GM19240 (cell line): Measurements from ENCODE around the gene CALY.
"Not testable (repeated sequence)": the region's sequence is repeated elsewhere in the genome, so short reads cannot be mapped to it uniquely, and the experiment has no call there.

Source experiments
- DNase-seq: peaks from one replicate; pipeline ENCODE4 v3.0.0; 2011; ENCODE audit warnings: low spot score; ENCODE audit not compliant: insufficient read length

The CALY gene

DNA sequence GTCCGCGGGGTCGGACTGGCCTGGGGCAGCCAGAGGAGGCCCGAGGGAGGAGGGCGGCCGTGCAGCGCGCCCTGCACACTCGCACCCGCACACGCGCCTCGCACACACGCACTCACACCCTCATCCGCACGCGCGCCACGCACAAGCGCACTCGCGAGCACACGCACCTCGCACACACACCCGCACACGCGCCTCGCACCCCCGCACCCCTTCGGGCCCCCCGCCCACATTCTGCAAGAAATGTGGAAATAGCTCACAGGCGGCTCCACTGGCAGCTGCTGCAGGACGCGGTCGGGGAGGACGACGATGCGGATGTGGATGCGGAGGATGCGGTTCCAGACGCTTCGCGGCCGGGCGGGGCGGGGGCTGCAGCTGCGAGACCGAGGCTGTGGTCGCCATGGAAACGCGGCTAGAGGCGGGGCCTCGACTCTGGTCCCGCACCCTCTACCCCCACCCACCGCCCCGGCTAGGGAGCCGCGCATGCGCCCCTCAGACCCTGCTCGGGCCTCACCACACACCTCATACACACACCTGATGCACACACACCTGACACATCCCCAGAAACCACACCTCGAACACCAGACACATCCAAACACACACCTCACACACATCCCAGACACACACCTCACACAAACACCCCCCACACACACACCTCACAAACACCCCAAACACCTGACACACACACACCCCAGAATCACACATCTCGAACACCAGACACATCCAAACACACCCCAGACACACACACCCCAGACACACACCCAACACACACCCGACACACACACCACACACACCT lies at the start of gene CALY:
CALY (minus strand) TSS at position 320 of the 793 bp plus-strand sequence. CDS start 7,907 bp downstream, outside the sequence.
- DNase-seq, result no peak

DNA sequence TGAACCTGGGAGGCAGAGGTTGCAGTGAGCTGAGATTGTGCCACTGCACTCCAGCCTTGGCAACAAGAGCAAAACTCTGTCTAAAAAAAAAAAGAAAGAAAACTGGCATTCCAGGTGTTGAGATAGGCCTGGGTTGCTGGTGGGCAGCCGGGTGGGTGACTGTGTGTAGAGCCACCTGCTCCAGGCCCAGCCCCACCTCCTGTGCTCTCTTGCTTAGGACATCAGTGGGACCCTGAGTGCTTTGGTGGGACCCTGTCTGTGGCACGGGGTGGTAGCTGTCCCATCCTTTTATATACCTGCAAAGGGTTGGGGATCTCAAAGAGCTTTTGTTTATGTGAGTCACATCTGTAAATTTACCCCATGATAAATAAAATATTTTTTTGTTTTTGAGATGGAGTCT lies 48.5 kb upstream of the CALY start:
- DNase-seq, result no peak

GRCh38 chr10:133384071-133384470 lies 47.4 kb upstream of the CALY start:
- DNase-seq, result no peak

- DNase-seq, result no peak
Observed at GRCh38 chr10:133383551-133383950, 46.9 kb upstream of the CALY start.

DNA sequence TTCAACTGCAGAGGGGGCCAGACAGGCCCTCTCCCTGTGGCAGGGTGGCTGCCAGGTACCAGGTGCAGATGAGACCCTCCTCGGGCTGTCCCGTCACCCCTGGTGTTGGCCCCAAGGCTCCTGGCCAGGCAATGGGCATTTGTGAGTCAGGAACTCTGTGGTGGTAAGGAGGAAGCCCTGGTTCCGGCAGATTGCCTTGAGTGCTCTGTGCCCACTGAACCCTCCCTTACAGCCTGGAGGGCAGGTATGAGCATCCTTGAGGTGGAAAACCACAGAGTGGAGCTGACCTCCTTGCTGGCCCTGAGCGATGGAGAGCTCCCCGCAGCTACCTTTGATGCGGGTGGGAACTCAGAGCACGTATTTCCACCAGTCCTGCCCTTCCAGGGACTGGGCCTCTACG lies 44.3 kb upstream of the CALY start:
- no peak for DNase-seq

DNA sequence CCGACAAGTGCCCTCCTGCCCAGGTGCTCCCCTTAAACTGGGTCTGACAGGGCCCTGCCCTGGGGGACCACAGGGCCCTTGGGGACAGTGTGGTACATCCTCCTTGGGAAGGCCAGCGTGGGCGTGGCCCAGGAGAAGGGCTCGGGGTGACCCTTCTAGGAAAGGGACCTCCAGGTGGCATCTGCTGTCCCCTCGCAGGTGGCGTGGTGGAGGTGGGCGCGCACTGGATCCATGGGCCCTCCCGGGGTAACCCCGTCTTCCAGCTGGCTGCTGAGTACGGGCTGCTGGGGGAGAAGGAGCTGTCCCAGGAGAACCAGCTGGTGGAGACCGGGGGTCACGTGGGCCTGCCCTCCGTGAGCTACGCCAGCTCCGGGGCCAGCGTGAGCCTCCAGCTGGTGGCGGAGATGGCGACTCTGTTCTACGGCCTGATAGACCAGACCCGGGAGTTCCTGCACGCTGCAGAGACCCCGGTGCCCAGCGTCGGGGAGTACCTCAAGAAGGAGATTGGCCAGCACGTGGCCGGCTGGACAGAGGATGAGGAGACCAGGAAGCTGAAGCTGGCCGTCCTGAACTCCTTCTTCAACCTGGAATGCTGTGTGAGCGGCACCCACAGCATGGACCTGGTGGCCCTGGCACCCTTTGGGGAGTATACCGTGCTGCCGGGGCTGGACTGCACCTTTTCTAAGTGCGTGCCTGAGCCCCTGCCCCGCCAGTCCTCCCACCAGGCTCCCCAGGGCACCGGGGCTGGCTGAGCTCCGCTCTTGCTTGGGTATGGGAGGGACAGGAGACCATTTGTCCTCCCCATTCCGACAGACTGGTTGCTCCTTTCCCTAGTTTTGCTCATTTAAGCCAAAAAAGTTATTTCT lies 43.3 kb upstream of the CALY start:
- no peak for DNase-seq

DNA sequence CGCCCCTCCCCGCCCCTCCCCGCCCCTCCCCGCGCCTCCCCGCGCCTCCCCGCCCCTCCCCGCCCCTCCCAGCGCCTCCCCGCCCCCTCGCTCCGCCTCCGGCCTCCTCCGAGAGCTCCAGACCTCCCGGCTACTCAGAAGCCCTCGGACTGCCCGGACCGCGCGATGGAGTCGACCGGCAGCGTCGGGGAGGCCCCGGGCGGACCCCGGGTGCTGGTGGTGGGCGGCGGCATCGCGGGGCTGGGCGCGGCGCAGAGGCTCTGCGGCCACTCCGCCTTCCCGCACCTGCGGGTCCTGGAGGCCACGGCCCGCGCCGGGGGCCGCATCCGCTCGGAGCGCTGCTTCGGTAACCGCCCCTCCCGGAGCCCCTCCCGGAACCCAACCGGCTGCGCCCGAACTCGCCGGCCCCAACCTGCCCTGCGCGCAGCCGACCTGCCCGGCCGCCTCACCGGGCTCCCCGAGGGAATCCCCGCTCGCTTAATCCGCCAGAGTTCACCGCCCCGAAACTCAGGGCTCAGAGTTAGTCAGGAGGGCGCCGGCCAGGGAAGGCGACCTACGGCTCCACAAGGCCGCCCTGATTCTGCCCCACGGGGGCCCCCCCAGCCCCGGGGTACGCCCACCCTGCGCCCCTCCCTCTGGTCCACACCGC lies 42.6 kb upstream of the CALY start, which contains the start of gene PAOX:
PAOX (plus strand) TSS at position 111 of the 649 bp plus-strand sequence; CDS start at position 166, 55 bp downstream.
- peak; percentile 67 for DNase-seq

DNA sequence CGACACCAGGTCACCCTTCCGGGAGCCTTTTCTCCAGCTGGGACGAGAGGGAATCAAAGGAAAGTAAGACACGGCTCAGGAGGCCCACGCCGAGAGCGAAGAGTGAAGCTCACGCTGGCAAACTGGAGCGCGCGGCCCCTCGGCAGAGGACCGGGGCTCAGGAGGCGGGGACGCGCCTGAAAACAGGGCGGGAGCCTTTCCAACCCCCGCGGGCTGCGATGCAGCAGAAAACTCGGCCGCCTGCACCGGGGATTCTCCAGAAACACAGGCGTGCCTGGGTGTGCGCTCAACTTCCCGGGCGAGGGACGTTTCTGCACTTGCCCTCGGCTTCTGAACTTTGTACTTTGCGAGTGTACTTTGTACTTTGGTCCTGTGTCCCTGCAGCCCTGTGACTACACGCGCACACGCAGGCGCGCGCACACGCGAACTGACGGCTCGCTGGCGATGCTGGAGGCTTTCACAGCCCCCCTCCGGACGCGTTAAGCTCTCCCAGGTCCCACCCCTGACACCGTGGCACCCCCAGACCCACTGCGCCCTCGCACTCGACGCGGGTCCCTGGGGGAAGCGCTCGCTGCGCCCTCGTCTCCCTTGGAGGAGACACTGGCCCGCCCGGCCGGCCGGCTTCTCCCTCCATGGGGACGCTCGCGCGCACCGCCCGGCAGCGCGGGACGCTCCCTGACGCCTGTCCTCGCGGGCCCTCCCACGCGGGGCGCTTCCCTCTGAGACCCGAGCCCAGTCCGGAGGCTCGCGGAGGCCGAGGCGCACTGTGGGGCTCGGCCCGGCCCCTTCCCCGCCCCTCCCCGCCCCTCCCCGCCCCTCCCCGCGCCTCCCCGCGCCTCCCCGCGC lies 41.8 kb upstream of the CALY start:
- no peak for DNase-seq

DNA sequence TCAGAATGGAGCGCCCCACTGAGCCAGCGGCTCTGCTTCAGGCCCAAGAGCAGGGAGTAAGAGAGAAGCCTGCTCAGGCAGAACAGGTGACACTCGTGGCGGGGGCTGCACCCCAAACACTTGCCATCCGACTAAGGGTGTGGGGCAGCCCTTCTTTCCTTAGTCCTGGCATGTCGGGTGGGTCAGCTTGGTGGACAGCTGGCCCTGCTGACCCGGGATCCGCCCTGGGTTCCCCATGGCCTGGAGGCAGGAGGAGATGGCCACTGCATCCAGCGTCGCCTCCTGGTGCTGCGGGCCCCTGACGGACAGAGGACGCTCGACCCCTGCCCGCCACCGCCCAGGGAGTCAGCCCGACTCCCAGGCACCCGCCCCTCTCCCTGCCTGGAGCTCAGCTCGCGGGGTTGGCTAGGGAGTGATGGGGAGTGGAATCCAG lies 41.1 kb upstream of the CALY start:
- no peak for DNase-seq

- no peak for DNase-seq
Observed at GRCh38 chr10:133377025-133377817, 40.5 kb upstream of the CALY start.

DNA sequence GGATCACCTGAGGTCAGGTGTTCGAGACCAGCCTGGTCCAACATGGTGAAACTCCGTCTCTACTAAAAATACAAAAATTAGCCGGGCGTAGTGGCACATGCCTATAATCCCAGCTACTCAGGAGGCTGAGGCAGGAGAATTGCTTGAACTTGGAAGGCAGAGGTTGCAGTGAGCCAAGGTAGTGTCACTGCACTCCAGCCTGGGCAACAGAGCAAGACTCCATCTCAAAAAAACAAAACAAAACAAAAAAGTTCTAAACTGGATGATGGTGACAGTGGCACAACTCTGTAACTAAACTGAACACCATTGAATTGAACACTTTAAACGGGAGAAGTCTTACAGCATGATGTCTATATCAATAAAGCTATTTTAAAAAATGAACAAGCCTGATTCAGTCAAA lies 39.5 kb upstream of the CALY start:
- DNase-seq, result not testable (repeated sequence)

DNA sequence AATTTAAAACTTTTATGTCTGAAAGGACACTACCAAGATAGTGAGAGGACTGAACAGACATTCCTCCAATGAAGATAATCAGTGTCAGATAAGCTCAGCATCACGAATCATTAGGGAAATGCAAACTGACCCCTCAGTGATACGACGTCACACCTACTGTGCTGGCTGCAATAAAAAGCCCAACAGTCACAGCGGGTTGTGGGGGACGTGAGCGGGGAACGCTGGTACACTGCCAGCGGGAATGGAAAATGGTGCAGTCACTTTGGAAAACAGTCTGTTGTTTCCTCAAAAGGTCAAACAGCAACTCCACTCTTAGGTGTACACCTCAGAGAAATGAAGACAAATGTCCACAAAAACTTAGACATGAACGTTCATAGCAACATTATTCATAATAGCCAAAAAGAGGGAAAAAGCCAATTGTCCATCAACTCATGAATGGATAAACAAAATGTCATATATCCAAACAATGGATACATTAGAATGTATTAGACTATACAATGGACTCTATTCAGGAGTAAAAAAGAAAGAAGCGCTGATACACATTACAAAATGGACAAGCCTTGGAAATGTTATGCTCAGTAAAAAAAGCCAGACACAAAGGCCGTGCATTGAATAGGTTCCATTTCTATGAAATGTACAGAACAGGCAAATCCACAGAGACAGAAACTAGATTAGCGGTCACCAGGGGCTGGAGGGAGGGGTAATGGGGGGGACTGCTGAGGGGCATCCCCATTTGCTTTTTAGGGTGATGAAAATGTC lies 38.8 kb upstream of the CALY start:
- DNase-seq, result no peak

GRCh38 chr10:133373174-133374090 lies 36.7 kb upstream of the CALY start, which contains the start of gene ECHS1:
Gene ECHS1, minus strand, starts transcription at chr10:133373354. Its CDS starts 21 bp downstream, at chr10:133373333.
- peak; percentile 100 for DNase-seq

DNA sequence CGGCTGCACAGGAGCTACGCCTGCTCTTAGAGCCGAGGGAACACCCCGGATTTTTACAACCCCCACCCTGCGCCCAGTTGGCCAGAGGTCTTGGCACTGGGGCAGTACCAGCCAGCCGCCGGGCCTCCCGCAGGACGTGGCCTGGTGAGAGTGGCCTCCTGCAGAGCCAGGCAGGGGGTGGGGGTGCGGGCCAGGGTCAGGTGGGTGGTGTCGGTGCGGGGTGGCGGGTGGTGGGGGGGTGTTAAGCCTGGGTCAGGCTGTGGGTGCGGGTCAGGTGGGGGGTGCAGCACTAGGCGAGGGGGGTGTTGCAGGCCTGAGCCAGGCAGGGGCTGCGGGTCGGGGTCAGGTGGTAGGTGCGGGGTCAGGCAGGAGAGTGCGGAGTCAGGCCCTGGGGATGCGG lies 35.8 kb upstream of the CALY start:
- no peak for DNase-seq

GRCh38 chr10:133370030-133370786 lies 33.5 kb upstream of the CALY start:
- DNase-seq, result no peak

GRCh38 chr10:133368153-133368552 lies 31.5 kb upstream of the CALY start:
- DNase-seq, result no peak

DNA sequence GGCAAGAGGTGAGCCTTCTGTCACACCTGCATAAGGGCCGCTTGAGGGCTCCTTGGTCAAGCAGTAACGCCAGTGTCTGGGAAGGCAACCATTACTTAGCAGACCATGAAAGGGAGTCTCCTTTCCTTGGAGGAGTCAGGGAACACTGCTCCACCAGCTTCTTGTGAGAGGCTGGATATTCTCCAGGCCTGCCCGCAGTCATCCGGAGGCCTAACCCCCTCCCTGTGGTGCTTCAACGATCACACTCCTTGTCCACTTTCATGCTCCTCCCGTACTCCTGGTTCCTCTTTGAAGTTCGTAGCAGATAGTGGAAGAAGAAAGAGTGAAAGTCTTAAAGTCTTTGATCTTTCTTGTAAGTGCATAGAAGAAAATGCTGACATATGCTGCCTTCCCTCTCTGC lies 30.8 kb upstream of the CALY start:
- DNase-seq, result not testable (repeated sequence)
